Choroid plexus epithelial cell (primary cell): Measurements from ENCODE around the gene OR2W3.

Experiments used
- DNase-seq: peaks from one replicate; pipeline ENCODE4 v3.0.0-alpha.2; 2010; ENCODE audit warnings: low read depth
- H3K4me3 ChIP-seq: 2 replicates; pipeline ENCODE4 v1.5.1; 2011; ENCODE audit warnings: low read depth, mild to moderate bottlenecking, control low read depth, low read length, moderate library complexity
- CTCF ChIP-seq: conservative IDR thresholded peaks from 2 replicates; pipeline ENCODE4 v1.5.1; 2011; ENCODE audit warnings: low read depth, mild to moderate bottlenecking, control low read depth, inconsistent platforms, low read length, moderate library complexity

Gene OR2W3

GRCh38 chr1:247914941-247915662 lies 19.7 kb downstream of the OR2W3 start:
- no peak for DNase-seq
- H3K4me3 ChIP-seq = no peak overlapping the region
- TF ChIP-seq CTCF = no peak

- no peak for TF ChIP-seq CTCF
- no peak for DNase-seq
- no peak within 1 kb of the TSS for H3K4me3 ChIP-seq
Measured at GRCh38 chr1:247919952-247920351, 24.6 kb downstream of the OR2W3 start, which contains the start of gene OR2T8. Gene OR2T8, plus strand, starts transcription at chr1:247920252. Its CDS starts 766 bp downstream, at chr1:247921018.

- no peak for DNase-seq
- no peak overlapping the region for H3K4me3 ChIP-seq
- TF ChIP-seq CTCF = no peak
Measured at GRCh38 chr1:247923941-247924340, 28.6 kb downstream of the OR2W3 start.

GRCh38 chr1:247924868-247925267 lies 29.5 kb downstream of the OR2W3 start, which contains the start of gene OR2AJ1:
Gene OR2AJ1, plus strand, starts transcription at chr1:247924889. Its CDS starts 8,880 bp downstream, at chr1:247933769.
- no peak for DNase-seq
- no peak for TF ChIP-seq CTCF
- H3K4me3 ChIP-seq = no peak within 1 kb of the TSS

- no peak overlapping the region for H3K4me3 ChIP-seq
- DNase-seq = no peak
- no peak for TF ChIP-seq CTCF
Measured at GRCh38 chr1:247933989-247934388, 38.6 kb downstream of the OR2W3 start.

GRCh38 chr1:247935781-247936180 lies 40.4 kb downstream of the OR2W3 start:
- no peak for DNase-seq
- no peak for TF ChIP-seq CTCF
- H3K4me3 ChIP-seq = no peak overlapping the region

GRCh38 chr1:247936415-247936814 lies 41.0 kb downstream of the OR2W3 start:
- DNase-seq = no peak
- TF ChIP-seq CTCF = no peak
- no peak overlapping the region for H3K4me3 ChIP-seq
